Measurements from ENCODE around the gene HINT3.

DNA sequence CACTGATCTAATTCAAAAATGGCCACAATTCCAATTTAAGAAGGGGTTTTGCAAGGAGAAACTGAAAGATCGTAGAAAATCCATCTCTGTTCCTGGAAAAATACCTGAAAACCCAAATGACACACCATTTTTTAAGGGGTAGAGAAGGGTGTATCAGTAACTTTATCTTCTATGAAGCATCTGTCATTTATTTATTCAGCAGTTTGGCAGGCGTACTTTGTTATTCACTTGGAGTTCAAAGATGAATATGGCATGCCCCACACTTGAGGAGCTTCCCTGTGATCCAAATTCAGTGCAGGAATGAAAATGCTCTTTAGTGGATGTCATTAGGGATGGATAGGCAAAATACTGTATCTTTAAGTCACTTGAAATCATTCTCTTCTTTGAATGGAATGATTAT lies 7.2 kb downstream of the HINT3 start:
- TF ChIP-seq, protein P1, sequence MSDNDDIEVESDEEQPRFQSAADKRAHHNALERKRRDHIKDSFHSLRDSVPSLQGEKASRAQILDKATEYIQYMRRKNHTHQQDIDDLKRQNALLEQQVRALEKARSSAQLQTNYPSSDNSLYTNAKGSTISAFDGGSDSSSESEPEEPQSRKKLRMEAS (IDR thresholded peaks at IDR 0.05): no peak
- TF ChIP-seq, protein P2, sequence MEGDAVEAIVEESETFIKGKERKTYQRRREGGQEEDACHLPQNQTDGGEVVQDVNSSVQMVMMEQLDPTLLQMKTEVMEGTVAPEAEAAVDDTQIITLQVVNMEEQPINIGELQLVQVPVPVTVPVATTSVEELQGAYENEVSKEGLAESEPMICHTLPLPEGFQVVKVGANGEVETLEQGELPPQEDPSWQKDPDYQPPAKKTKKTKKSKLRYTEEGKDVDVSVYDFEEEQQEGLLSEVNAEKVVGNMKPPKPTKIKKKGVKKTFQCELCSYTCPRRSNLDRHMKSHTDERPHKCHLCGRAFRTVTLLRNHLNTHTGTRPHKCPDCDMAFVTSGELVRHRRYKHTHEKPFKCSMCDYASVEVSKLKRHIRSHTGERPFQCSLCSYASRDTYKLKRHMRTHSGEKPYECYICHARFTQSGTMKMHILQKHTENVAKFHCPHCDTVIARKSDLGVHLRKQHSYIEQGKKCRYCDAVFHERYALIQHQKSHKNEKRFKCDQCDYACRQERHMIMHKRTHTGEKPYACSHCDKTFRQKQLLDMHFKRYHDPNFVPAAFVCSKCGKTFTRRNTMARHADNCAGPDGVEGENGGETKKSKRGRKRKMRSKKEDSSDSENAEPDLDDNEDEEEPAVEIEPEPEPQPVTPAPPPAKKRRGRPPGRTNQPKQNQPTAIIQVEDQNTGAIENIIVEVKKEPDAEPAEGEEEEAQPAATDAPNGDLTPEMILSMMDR (IDR thresholded peaks at IDR 0.05; ENCODE audit: low read depth, low read length, missing input control): no peak
- TF ChIP-seq, protein P3, sequence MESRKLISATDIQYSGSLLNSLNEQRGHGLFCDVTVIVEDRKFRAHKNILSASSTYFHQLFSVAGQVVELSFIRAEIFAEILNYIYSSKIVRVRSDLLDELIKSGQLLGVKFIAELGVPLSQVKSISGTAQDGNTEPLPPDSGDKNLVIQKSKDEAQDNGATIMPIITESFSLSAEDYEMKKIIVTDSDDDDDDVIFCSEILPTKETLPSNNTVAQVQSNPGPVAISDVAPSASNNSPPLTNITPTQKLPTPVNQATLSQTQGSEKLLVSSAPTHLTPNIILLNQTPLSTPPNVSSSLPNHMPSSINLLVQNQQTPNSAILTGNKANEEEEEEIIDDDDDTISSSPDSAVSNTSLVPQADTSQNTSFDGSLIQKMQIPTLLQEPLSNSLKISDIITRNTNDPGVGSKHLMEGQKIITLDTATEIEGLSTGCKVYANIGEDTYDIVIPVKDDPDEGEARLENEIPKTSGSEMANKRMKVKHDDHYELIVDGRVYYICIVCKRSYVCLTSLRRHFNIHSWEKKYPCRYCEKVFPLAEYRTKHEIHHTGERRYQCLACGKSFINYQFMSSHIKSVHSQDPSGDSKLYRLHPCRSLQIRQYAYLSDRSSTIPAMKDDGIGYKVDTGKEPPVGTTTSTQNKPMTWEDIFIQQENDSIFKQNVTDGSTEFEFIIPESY (IDR thresholded peaks at IDR 0.05): no peak
- TF ChIP-seq TAF1 (conservative IDR thresholded peaks at IDR 0.05) (no peak), EGR1 (IDR thresholded peaks at IDR 0.05; ENCODE audit: low read depth in 2 of 2) (no peak), HNF4A (conservative IDR thresholded peaks at IDR 0.05) (no peak), HNF4G (IDR thresholded peaks at IDR 0.05) (no peak), RAD21 (IDR thresholded peaks at IDR 0.05) (no peak), GABPA (IDR thresholded peaks at IDR 0.05 in 1 of 2, conservative IDR thresholded peaks at IDR 0.05 in 1 of 2) (no peak), SP1 (IDR thresholded peaks at IDR 0.05) (no peak)
- TF ChIP-seq, protein P4, sequence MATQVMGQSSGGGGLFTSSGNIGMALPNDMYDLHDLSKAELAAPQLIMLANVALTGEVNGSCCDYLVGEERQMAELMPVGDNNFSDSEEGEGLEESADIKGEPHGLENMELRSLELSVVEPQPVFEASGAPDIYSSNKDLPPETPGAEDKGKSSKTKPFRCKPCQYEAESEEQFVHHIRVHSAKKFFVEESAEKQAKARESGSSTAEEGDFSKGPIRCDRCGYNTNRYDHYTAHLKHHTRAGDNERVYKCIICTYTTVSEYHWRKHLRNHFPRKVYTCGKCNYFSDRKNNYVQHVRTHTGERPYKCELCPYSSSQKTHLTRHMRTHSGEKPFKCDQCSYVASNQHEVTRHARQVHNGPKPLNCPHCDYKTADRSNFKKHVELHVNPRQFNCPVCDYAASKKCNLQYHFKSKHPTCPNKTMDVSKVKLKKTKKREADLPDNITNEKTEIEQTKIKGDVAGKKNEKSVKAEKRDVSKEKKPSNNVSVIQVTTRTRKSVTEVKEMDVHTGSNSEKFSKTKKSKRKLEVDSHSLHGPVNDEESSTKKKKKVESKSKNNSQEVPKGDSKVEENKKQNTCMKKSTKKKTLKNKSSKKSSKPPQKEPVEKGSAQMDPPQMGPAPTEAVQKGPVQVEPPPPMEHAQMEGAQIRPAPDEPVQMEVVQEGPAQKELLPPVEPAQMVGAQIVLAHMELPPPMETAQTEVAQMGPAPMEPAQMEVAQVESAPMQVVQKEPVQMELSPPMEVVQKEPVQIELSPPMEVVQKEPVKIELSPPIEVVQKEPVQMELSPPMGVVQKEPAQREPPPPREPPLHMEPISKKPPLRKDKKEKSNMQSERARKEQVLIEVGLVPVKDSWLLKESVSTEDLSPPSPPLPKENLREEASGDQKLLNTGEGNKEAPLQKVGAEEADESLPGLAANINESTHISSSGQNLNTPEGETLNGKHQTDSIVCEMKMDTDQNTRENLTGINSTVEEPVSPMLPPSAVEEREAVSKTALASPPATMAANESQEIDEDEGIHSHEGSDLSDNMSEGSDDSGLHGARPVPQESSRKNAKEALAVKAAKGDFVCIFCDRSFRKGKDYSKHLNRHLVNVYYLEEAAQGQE (IDR thresholded peaks at IDR 0.05): no peak
- TF ChIP-seq, protein P5, sequence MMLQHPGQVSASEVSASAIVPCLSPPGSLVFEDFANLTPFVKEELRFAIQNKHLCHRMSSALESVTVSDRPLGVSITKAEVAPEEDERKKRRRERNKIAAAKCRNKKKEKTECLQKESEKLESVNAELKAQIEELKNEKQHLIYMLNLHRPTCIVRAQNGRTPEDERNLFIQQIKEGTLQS (IDR thresholded peaks at IDR 0.05): no peak
